PC-9 (cell line): Measurements from ENCODE around the gene TTC28. TPM values are rescaled to one million over a fixed set of nuclear protein-coding genes. Genes with fewer than 3 reads are reported as not detected.

Experiments
- BruUV-seq: library from RNA; stranded (reverse); fragments of 400-500 nt; replicated peaks from 2 replicates; lab custom pipeline; 2021; lab: Mats Ljungman, UMichigan
- CTCF ChIA-PET: fragments of 300-600 bp; sonication (Branson Sonifier 250); formaldehyde crosslinking; loops from one replicate; lab custom pipeline; 2022; ENCODE audit warnings: antibody characterized with exemption; lab: Charles Lee
- POLR2A ChIA-PET: fragments of 300-600 bp; sonication (Branson Sonifier 250); formaldehyde crosslinking; loops from one replicate; lab custom pipeline; 2022; ENCODE audit warnings: antibody characterized with exemption; ENCODE audit not compliant: unreplicated experiment; lab: Charles Lee
- DNase-seq, 2 experiments: peaks; one replicate each; pipeline versions ENCODE4 v3.0.0 to v3.0.0-alpha.2; 2015 to 2022; ENCODE audit warnings: mixed read lengths in 1 of 2
- H2AFZ ChIP-seq: fragments of 200-600 bp; sonication (generic); 2 replicates; pipeline ENCODE4 v1.8.1; 2017; ENCODE audit warnings: antibody characterized with exemption
- H3F3A ChIP-seq: fragments of 200-600 bp; sonication (generic); 2 replicates; pipeline ENCODE4 v1.8.1; 2017; ENCODE audit warnings: antibody characterized with exemption, mild to moderate bottlenecking, low read depth; ENCODE audit not compliant: insufficient read depth
- H3K27ac ChIP-seq: fragments of 200-600 bp; sonication (generic); 2 replicates; pipeline ENCODE4 v1.6.1; 2016; ENCODE audit warnings: mixed run types
- H3K27me3 ChIP-seq: fragments of 200-600 bp; sonication (generic); 2 replicates; pipeline ENCODE4 v1.6.1; 2016; ENCODE audit warnings: low read depth, mixed run types; ENCODE audit not compliant: insufficient read depth
- H3K36me3 ChIP-seq: fragments of 200-600 bp; sonication (generic); 2 replicates; pipeline ENCODE4 v1.6.1; 2016; ENCODE audit warnings: low read depth, mixed run types
- H3K4me1 ChIP-seq: fragments of 200-600 bp; sonication (generic); replicated peaks from 2 replicates; pipeline ENCODE4 v1.6.1; 2016; ENCODE audit warnings: mixed run types; ENCODE audit not compliant: insufficient read depth
- H3K4me2 ChIP-seq: fragments of 200-600 bp; sonication (generic); 2 replicates; pipeline ENCODE4 v1.6.1; 2017; ENCODE audit warnings: mixed run types
- H3K4me3 ChIP-seq: fragments of 200-600 bp; sonication (generic); 2 replicates; pipeline ENCODE4 v1.6.1; 2016; ENCODE audit warnings: mixed run types
- H3K79me2 ChIP-seq: fragments of 200-600 bp; sonication (generic); 2 replicates; pipeline ENCODE4 v1.6.1; 2017; ENCODE audit warnings: low read depth, mixed run types
- H3K9me2 ChIP-seq: fragments of 200-600 bp; sonication (generic); 2 replicates; pipeline ENCODE4 v1.8.1; 2017; ENCODE audit warnings: mild to moderate bottlenecking; ENCODE audit not compliant: insufficient read depth
- H3K9me3 ChIP-seq: fragments of 200-600 bp; sonication (generic); 2 replicates; pipeline ENCODE4 v1.8.1; 2016; ENCODE audit warnings: low read depth; ENCODE audit not compliant: insufficient read depth
- H4K20me1 ChIP-seq: fragments of 200-600 bp; sonication (generic); 2 replicates; pipeline ENCODE4 v1.8.1; 2017; ENCODE audit not compliant: insufficient read depth
- EZH2 ChIP-seq: fragments of 200-600 bp; sonication (generic); IDR thresholded peaks from 2 replicates; pipeline ENCODE4 v1.8.0; 2017; ENCODE audit warnings: antibody characterized with exemption, low read depth
- intact Hi-C: fragments of 100-400 bp; cut with micrococcal nuclease; formaldehyde crosslinking; loops from one replicate; pipeline ENCODE4 v1.10.0; 2022; ENCODE audit not compliant: unreplicated experiment
- total RNA-seq: library from RNA; stranded (reverse); gene quantifications from 2 replicates; pipeline ENCODE4 v1.2.3, GENCODE V29; 2021
- TF ChIP-seq, protein P1 (sequence below): fragments of 200-600 bp; sonication (generic); conservative IDR thresholded peaks from 2 replicates; pipeline ENCODE4 v1.6.1; 2017; ENCODE audit warnings: mixed run types, antibody characterized with exemption, mild to moderate bottlenecking, moderate library complexity

Gene TTC28
- total RNA-seq, 1 experiment from 2014 or later: 6.7 TPM

DNA sequence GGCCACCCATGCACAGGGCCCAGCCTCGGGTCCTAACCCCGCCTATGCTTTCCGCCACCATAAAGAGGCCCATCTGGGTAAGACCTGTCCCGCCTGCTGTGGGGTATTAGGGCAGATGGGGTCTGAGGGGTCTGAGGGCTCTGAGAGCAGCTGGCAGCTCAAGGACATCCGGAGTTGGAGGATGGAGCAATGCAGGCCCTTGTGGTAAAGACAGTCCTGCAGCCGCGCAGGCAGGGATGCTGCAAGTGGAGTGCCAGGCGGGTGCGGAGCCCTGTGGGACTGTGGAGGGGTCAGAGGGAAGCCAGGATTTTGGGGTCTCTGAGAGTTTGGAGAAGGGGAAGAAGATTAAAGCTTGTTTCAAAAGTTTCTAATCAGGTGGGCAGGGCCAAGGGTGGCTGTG is 679.3 kb downstream of the TTC28 start:
- no peaks in the 10 kb centered on the region for H4K20me1 ChIP-seq
- no peak overlapping the region for H3K4me2 ChIP-seq
- H3F3A ChIP-seq: no peaks in the 10 kb centered on the region
- H3K9me2 ChIP-seq: no peaks in the 10 kb centered on the region
- CTCF ChIA-PET: interaction anchor here (0.7 kb wide), 1 partner anchor 107 kb away, joined by 6 read pairs; no protein-coding TSS in a partner anchor
- H3K4me1 ChIP-seq: peaks cover 10% of the 10 kb centered on the region
- no TSS peak for BruUV-seq
- TF ChIP-seq EZH2: no peak
- TF ChIP-seq, protein P1, sequence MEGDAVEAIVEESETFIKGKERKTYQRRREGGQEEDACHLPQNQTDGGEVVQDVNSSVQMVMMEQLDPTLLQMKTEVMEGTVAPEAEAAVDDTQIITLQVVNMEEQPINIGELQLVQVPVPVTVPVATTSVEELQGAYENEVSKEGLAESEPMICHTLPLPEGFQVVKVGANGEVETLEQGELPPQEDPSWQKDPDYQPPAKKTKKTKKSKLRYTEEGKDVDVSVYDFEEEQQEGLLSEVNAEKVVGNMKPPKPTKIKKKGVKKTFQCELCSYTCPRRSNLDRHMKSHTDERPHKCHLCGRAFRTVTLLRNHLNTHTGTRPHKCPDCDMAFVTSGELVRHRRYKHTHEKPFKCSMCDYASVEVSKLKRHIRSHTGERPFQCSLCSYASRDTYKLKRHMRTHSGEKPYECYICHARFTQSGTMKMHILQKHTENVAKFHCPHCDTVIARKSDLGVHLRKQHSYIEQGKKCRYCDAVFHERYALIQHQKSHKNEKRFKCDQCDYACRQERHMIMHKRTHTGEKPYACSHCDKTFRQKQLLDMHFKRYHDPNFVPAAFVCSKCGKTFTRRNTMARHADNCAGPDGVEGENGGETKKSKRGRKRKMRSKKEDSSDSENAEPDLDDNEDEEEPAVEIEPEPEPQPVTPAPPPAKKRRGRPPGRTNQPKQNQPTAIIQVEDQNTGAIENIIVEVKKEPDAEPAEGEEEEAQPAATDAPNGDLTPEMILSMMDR: no peak
- no peak overlapping the region for H3K4me3 ChIP-seq
- no peak overlapping the region for H2AFZ ChIP-seq
- no peaks in the 10 kb centered on the region for H3K9me3 ChIP-seq
- intact Hi-C loops: no loop called here
- H3K36me3 ChIP-seq: no peaks in the 10 kb centered on the region
- POLR2A ChIA-PET: no interaction called here
- no peaks in the 10 kb centered on the region for H3K27me3 ChIP-seq
- H3K79me2 ChIP-seq: no peaks in the 10 kb centered on the region
- DNase-seq: no peak
- H3K27ac ChIP-seq: no peak overlapping the region

- ChIA-PET POLR2A (interaction anchor here (0.6 kb wide), 1 partner anchor 18 kb away, joined by 4 read pairs; no protein-coding TSS in a partner anchor), CTCF (interaction anchor here (0.7 kb wide), 1 partner anchor 106 kb away, joined by 6 read pairs; no protein-coding TSS in a partner anchor)
- intact Hi-C loops: no loop called here
- Histone ChIP-seq H3K9me2 (no peaks in the 10 kb centered on the region), H3K27ac (no peak overlapping the region), H2AFZ (no peak overlapping the region), H3K4me2 (no peak overlapping the region), H3K4me3 (no peak overlapping the region), H3K36me3 (no peaks in the 10 kb centered on the region), H4K20me1 (no peaks in the 10 kb centered on the region), H3K79me2 (no peaks in the 10 kb centered on the region), H3K27me3 (no peaks in the 10 kb centered on the region), H3F3A (no peaks in the 10 kb centered on the region), H3K9me3 (no peaks in the 10 kb centered on the region), H3K4me1 (peaks cover 10% of the 10 kb centered on the region)
- no peak for DNase-seq
- no TSS peak for BruUV-seq
- TF ChIP-seq, protein P1: no peak
- TF ChIP-seq EZH2: no peak
These were observed 679.8 kb downstream of the TTC28 start for GRCh38 chr22:27999876-28000275.

GRCh38 chr22:27998511-27999410 is 680.9 kb downstream of the TTC28 start:
- TF ChIP-seq EZH2: no peak
- TF ChIP-seq, protein P1: no peak
- no peak overlapping the region for H2AFZ ChIP-seq
- H3F3A ChIP-seq: no peaks in the 10 kb centered on the region
- no peaks in the 10 kb centered on the region for H3K36me3 ChIP-seq
- no TSS peak for BruUV-seq
- no peak overlapping the region for H3K27ac ChIP-seq
- H3K9me3 ChIP-seq: no peaks in the 10 kb centered on the region
- peaks cover 10% of the 10 kb centered on the region for H3K4me1 ChIP-seq
- H3K79me2 ChIP-seq: no peaks in the 10 kb centered on the region
- no peaks in the 10 kb centered on the region for H3K9me2 ChIP-seq
- POLR2A ChIA-PET: no interaction called here
- H3K4me2 ChIP-seq: no peak overlapping the region
- H3K4me3 ChIP-seq: no peak overlapping the region
- DNase-seq: no peak
- no peaks in the 10 kb centered on the region for H3K27me3 ChIP-seq
- H4K20me1 ChIP-seq: no peaks in the 10 kb centered on the region
- intact Hi-C loops: no loop called here
- CTCF ChIA-PET: no interaction called here
